Fibroblast of lung (primary cell): Measurements from ENCODE around the gene ASXL2.

ENCODE experiments used
- CTCF ChIP-seq, 2 donors: IDR thresholded peaks in 1 of 2; conservative IDR thresholded peaks in 1 of 2; 1 replicate in 1 of 2; 2 replicates in 1 of 2; pipeline ENCODE4 v1.5.1; 2011 to 2012; ENCODE audit warnings: low read length in 2 of 2, control low read depth in 1 of 2, inconsistent platforms in 1 of 2, low read depth in 1 of 2, mild to moderate bottlenecking in 1 of 2
- EZH2 ChIP-seq: IDR thresholded peaks from 2 replicates; pipeline ENCODE4 v1.5.1; 2012; ENCODE audit warnings: low read length, control low read depth, mild to moderate bottlenecking; ENCODE audit errors: missing control alignments

- no peak for TF ChIP-seq CTCF (conservative IDR thresholded peaks at IDR 0.05 in 1 of 2, IDR thresholded peaks at IDR 0.05 in 1 of 2; ENCODE audit: low read depth in 1 of 2, low read length in 2 of 2)
- TF ChIP-seq EZH2: no peak
Observed at GRCh38 chr2:25891672-25892071, 13.4 kb upstream of the ASXL2 start.
